HT-29 (cell line): ENCODE measurements around the gene XRCC3. TPM values are rescaled to one million over a fixed set of nuclear protein-coding genes. Genes with fewer than 3 reads are reported as not detected.
"Not testable (repeated sequence)": the region's sequence is repeated elsewhere in the genome, so short reads cannot be mapped to it uniquely, and the experiment has no call there.

Experiments
- DNase-seq: peaks from one replicate; pipeline ENCODE4 v3.0.0-alpha.2; 2015; ENCODE audit warnings: low spot score
- total RNA-seq: library from RNA; depleted of rRNA; stranded (reverse); fragments of >200 nt; shearing (Covaris generic); gene quantifications from 2 replicates; pipeline ENCODE4 v1.2.3, GENCODE V29; 2014

XRCC3 gene
- total RNA-seq, 1 experiment from 2014 or later, result 86.3 TPM

- DNase-seq, result no peak
Observed at GRCh38 chr14:103695296-103696069, 19.8 kb downstream of the XRCC3 start.

- DNase-seq, result no peak
Observed at GRCh38 chr14:103694572-103695026, 20.7 kb downstream of the XRCC3 start.

- DNase-seq, result no peak
Observed at GRCh38 chr14:103693515-103693914, 21.7 kb downstream of the XRCC3 start.

- no peak for DNase-seq
Observed at GRCh38 chr14:103692871-103693270, 22.4 kb downstream of the XRCC3 start.

GRCh38 chr14:103692159-103692558 is 23.1 kb downstream of the XRCC3 start:
- no peak for DNase-seq

GRCh38 chr14:103691655-103692054 is 23.6 kb downstream of the XRCC3 start:
- not testable (repeated sequence) for DNase-seq

GRCh38 chr14:103690332-103690731 is 24.9 kb downstream of the XRCC3 start:
- no peak for DNase-seq

GRCh38 chr14:103688906-103689902 is 26.0 kb downstream of the XRCC3 start:
- DNase-seq, result no peak

GRCh38 chr14:103688441-103688840 is 26.8 kb downstream of the XRCC3 start:
- DNase-seq, result no peak

- DNase-seq, result no peak
Observed at GRCh38 chr14:103687712-103688111, 27.5 kb downstream of the XRCC3 start.

- no peak for DNase-seq
Observed at GRCh38 chr14:103686831-103687485, 28.3 kb downstream of the XRCC3 start.

- DNase-seq, result no peak
Observed at GRCh38 chr14:103685276-103686211, 29.7 kb downstream of the XRCC3 start.

- no peak for DNase-seq
Observed at GRCh38 chr14:103684871-103685270, 30.4 kb downstream of the XRCC3 start.

GRCh38 chr14:103684471-103684870 is 30.8 kb downstream of the XRCC3 start:
- no peak for DNase-seq

GRCh38 chr14:103683139-103683538 is 32.1 kb downstream of the XRCC3 start:
- DNase-seq, result no peak

- no peak for DNase-seq
Observed at GRCh38 chr14:103680491-103681231, 34.6 kb downstream of the XRCC3 start.

GRCh38 chr14:103679351-103679750 is 35.9 kb downstream of the XRCC3 start:
- DNase-seq, result peak; percentile 30

- no peak for DNase-seq
Observed at GRCh38 chr14:103676881-103677675, 38.2 kb downstream of the XRCC3 start.

GRCh38 chr14:103675957-103676356 is 39.3 kb downstream of the XRCC3 start:
- DNase-seq, result no peak
